Naive B cell (primary cell): ENCODE results near the gene SSX2IP. TPM values are rescaled to one million over a fixed set of nuclear protein-coding genes. Genes with fewer than 3 reads are reported as not detected.

ENCODE experiments used
- polyA plus RNA-seq, 6 donors: library from polyadenylated mRNA; unstranded; fragments of 300-500 nt; fragmentation: Illumina TruSeq; gene quantifications; one replicate each; pipeline ENCODE4 v1.2.3, GENCODE V29; 2021; ENCODE audit warnings: low read depth in 6 of 6

The SSX2IP gene
- polyA plus RNA-seq, 6 donors from 2014 or later, result 3.9 to 6.9 (median 5.1) TPM

Other genes with a start within 250 kb of the SSX2IP start
- 100 to 1,000 TPM in 1 of 6 donors, 10 to 100 TPM in 5; 54.8 to 110 (median 60.0) TPM for gene RPF1, start 211.2 kb downstream of the SSX2IP start, polyA plus RNA-seq
- gene SPATA1, start 184.1 kb downstream of the SSX2IP start, polyA plus RNA-seq, result under 1 TPM in 3 of 6 donors, not detected in 3; 0.23 to 0.96 (median 0.25) TPM
- 100 to 1,000 TPM; 277 to 361 (median 296) TPM for gene GNG5, start 183.9 kb downstream of the SSX2IP start, polyA plus RNA-seq
- 10 to 100 TPM; 34.8 to 50.7 (median 40.2) TPM for gene CTBS, start 116.0 kb downstream of the SSX2IP start, polyA plus RNA-seq
- not detected for gene LPAR3, start 202.7 kb upstream of the SSX2IP start, polyA plus RNA-seq